Activated effector memory CD4-positive, alpha-beta T cell treated with anti-CD3 and anti-CD28 coated beads, Interleukin-2, amount 50 U/mL, for 16 hours (primary cell): Measurements from ENCODE around the gene SLC22A1.

Experiments
- DNase-seq: peaks from one replicate; pipeline ENCODE4 v3.0.0-alpha.2; 2020

SLC22A1 gene

GRCh38 chr6:160180706-160181105 is 59.1 kb downstream of the SLC22A1 start:
- no peak for DNase-seq

GRCh38 chr6:160188773-160189172 is 67.2 kb downstream of the SLC22A1 start:
- DNase-seq = no peak

GRCh38 chr6:160190081-160190480 is 68.5 kb downstream of the SLC22A1 start:
- DNase-seq = no peak

- DNase-seq = no peak
Observed at GRCh38 chr6:160190973-160191372, 69.4 kb downstream of the SLC22A1 start.

GRCh38 chr6:160192840-160193239 is 71.2 kb downstream of the SLC22A1 start:
- no peak for DNase-seq

GRCh38 chr6:160194808-160195207 is 73.2 kb downstream of the SLC22A1 start:
- no peak for DNase-seq

- DNase-seq = no peak
Observed at GRCh38 chr6:160197662-160198061, 76.0 kb downstream of the SLC22A1 start.

- DNase-seq = no peak
Observed at GRCh38 chr6:160198606-160199211, 77.1 kb downstream of the SLC22A1 start.

GRCh38 chr6:160201061-160201460 is 79.4 kb downstream of the SLC22A1 start:
- no peak for DNase-seq

- no peak for DNase-seq
Observed at GRCh38 chr6:160202411-160202810, 80.8 kb downstream of the SLC22A1 start.

- no peak for DNase-seq
Observed at GRCh38 chr6:160203076-160203475, 81.5 kb downstream of the SLC22A1 start.

GRCh38 chr6:160203522-160203921 is 81.9 kb downstream of the SLC22A1 start:
- DNase-seq = no peak

GRCh38 chr6:160203953-160204352 is 82.3 kb downstream of the SLC22A1 start:
- DNase-seq = no peak

GRCh38 chr6:160204710-160205109 is 83.1 kb downstream of the SLC22A1 start:
- no peak for DNase-seq

- no peak for DNase-seq
Observed at GRCh38 chr6:160207618-160208017, 86.0 kb downstream of the SLC22A1 start.
